Measurements from ENCODE around the gene GPC6.

The GPC6 gene

DNA sequence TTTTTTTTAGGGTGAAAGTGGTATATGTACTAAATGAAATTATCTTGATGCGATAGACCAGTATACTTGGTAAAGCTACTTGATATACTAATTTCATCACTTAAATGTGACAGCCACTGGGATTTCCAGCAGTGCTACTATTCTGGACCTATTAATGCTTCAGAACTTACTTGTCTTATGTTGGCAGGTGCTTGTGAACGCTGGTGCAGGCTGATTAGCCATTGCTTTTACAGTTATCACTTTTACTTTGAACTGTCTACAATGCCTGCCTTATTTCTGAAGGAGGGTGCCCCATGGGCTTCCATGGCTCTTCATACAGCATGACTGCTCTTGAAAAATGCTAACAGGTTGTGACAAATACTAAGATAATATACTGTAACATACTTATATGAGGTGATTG, 294.7 kb downstream of the GPC6 start:
- DNase-seq = no peak

DNA sequence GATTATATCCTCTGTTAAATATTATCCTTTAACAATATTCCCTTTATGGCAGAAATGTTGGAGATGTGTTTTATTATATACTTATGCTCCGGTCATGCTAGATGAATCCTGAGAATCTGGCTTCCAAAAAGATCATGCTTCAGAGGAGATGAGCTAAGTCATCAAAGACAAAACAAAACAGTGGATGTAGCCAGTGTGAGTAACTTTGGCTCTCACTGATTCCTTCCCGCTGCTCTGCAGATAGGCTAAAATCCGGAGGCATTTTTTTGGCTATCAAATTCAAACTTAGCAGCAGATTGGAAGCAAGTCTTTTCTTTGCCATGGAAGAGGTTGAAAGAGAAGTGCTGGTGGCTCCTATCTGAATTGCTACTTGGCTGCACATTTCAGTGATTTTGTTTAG, 295.9 kb downstream of the GPC6 start:
- no peak for DNase-seq

DNA sequence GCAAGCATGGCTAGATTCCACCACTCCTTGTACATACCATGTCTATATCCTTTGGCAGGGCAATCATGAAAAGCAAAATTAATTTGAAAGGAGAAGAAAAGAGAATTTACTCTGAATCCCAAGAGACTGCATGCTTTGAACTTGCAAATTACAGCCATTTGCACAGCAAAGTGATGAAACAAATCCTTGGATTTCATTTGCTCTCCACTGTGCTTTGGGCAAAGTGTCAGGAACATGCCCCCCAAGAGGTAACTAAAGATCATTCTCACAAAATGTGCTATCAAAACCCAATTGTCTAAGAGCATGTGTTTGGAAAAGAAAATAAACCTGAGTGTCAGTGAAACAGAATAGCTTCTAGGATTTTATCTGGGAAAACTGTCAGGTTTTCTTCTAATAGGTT, 298.5 kb downstream of the GPC6 start:
- DNase-seq = no peak

DNA sequence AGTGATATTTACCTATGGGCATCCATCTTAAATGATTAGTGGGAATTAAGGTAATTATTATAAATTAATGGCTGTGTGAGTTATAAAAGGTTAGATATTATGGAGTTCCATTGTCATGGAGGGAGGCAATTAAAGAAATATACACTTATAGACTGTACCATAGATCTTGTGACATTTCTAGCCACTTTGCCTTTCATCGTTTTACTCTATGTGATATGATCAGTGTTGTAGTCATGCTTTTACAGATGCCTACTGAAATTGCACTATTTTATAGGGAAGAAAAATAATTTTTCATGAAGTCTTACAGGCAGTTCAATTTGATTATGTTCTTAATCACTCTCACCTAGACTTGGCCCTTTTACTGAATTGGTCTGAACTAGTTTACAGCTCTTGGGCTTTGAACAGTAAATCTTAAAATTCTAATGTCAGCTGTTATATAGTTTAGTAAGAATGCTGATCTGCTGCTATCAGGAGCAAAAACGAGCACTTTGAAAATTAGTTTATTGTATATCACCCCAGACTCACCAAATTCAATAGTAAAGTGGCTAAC, 301.2 kb downstream of the GPC6 start:
- no peak for DNase-seq

DNA sequence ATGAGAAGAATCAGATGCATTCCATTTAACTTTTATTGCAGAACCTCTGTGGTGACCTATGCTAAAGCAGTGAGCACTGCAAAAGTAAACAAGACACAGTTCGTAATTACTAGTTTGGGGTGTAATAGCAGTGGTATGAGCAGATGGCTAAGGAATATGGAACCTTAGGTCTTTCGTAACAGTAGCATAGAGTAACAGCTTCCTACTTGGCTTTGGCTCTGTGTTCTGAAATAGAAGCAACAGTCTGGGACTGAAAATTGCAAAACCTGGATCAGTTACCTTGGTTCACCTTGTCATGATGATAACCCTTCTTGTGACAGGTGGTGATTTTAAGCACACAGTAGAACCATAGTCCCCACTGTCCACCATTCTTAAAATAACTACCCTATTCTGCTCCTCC, 303.4 kb downstream of the GPC6 start:
- DNase-seq = no peak

DNA sequence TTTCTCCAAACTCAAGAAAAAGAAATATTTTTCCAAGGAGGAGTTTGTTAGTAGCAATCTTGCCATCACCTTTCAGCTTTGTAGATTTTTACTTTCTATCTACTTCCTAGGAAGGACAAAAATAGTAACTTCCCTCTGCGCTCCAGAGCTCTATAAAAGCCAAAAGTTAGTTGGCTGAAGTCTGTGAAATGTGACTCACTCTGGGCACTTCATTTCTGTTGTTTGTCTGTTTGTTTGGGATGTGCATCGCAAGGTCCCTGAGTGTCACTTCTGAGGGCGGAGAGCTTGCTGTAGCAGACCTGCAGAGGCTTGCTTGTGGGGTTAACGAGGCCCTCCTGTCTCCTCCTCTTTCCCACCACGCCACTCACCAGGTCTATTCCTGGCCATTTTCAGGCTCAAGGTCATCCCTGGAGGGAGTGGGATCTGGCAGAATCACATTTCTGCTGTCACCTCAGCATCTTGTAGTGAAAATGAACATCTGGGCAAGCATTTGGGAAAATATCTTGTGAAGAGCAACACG, 307.6 kb downstream of the GPC6 start:
- no peak for DNase-seq

DNA sequence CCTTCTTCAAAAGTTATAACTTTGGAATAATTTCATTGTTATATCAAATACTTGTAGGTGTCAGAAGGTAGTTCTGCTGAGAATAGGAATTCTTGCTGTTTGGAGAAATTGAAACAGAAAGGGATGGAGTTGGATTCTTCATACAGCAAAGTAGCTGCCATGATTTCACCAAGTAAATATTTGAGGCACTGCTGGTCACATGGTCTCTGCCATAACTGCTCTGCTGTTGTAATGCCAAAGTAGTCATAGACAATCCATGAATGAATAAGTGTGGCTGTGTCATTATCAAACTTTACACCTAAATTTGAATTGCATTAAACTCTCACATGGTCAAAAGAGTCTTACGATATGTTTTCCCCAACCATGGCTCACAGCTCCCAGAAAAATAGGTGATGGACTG, 308.6 kb downstream of the GPC6 start:
- no peak for DNase-seq

DNA sequence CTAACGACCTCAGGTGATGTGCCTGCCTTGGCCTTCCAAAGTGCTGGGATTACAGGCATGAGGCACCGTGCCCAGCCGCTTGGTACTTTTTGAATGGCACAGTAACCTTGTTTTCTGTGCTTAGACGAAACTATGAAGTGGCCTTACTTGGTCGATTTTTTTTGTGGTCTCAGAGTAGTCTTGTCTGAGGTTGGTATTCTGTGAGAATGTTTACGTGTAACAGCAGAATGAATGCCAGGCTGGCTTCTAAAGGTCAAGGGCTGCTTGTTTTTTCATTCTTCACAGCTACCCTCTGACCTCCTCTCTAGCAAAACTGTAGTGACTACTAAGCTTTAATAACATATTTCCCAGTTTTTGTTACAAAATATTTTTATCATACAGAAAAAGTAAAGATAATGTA, 313.3 kb downstream of the GPC6 start:
- no peak for DNase-seq

DNA sequence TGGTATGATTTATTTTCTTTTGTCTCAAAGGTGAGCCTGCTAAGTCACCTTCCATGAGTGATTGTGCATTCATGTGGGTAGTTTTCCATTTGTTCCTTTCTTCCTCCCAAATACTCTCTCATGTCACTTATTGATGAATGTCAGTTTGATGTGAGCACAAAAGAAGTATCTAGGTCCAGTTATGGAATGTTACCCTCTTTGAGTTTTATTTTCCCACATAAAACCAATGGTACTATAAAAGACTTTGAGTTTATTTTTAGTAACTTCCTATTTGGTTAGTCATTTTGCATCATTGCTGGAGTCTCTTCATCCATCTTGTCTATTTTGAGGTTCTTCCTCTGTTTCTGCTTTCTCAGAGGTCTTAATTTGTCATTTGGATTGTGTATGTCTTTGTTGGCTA, 321.3 kb downstream of the GPC6 start:
- DNase-seq = no peak

DNA sequence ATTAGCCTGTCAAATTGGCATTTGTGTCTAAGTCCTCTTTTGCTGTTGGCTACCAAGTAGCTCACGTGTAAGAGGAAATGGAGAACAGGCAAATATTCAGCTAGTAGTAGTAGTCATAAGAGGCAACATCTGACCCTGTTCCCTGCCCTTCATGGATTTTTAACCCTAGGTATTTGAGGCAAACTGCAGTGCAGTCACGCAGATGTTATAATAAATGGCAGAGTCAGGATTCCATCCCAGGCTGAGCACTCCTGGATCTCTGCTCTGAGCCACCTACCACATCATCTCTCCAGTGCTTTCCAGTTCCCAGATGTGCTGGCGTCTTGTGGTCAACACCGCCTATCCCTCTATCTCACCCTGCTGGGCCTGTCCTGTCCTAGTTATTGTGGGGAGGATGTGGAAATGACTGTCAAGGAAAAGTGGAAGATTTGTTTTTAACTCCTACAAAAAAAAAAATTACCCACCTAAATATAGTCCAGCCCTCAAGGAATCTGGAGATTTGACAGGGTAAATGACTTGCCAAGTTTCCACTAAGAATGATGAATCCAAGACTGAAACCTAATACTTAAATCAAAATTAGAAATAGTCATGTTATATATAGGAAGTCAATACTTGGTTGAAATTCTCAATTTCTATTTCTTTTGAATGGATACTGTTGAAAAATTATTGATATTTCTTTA, 322.9 kb downstream of the GPC6 start:
- DNase-seq = no peak

DNA sequence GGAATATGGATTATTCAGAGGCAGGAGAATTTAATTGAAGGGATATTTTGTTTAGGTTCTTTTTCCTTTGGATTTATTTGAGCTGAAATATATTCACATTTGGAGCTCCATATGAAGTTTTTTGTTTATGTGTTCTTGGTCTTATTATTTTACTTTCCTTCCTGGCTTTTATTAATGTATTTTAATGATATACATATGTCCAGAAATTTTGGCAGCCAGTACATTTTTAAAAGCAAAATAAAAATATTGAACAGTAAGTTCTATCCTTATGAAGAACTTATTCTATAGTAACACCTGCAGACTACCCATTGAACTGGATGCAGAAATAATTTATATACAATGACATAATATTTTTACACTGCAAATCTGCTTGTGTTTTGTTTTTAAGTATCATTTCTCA, 323.6 kb downstream of the GPC6 start:
- no peak for DNase-seq

DNA sequence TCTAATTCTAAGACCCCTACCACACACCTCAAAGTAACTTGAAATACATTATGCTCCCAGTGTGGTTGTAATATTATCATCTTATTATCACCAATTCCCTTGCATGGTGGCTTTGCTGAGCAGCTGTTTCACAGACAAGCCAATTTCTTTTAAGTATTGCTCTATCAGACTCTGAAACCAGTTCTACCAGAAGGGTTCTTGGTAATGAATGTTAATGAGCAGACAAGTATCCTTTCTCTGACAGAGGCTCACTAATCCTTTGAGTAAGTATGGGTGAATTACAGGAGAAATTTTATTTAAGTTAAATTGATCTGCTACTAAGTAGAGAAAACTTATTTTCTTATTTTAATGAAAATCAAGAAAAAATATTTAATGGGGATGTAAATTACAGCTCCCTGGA, 326.0 kb downstream of the GPC6 start:
- DNase-seq = no peak

DNA sequence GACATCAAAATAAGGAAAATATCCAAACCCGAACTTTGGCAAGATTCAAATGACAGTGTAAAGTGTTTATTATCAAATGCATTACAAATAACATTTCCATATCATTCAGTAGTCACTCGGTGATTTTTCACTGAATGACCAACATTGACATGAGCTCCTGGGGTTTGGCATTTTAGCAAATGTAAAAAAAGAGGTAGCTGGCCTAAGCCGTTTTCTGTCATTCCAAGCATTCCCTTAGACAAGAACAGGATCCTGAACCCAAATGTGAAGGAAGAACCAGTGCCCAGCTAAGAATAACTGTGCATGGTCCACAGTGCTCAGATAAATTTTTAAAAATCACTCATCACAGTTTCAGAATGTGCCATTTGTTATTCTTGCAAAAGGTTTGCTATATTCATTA, 327.9 kb downstream of the GPC6 start:
- DNase-seq = no peak

DNA sequence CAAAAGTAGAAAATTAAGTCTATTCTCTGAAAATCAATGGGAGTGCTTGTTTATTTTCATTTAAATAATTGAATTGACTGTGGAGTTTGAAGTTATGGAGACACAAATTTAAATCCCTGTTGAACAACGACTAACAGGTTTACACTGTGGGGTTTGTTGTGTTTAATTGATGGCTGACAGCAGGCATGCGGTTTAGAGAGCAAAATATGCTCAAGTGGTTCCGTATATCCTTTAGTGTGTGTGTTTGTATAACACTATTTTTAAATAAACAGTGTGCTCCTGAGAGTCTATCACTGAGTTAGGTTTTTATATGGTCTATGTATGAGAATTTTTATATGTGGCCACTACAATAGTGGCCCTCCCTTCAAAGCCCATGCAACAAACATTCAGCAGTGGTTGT, 332.0 kb downstream of the GPC6 start:
- no peak for DNase-seq

DNA sequence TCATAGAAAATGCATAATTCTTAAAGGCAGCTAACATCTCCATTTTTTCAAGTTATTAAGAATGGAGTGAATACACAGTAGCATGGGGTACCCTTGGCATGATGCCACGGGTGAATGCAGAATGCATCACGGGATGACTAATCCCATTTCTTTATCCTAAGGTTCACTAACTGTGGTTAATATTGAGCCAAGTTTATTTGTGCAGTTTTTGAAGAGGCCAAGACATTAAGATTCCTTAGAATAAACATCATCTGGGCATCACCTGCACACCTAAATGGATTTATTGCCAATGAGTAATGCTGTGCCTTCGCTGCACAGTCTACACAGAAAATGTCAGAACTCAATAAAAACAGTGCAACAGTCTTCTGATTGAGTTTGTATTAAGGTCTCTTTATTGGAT, 333.1 kb downstream of the GPC6 start:
- DNase-seq = no peak

DNA sequence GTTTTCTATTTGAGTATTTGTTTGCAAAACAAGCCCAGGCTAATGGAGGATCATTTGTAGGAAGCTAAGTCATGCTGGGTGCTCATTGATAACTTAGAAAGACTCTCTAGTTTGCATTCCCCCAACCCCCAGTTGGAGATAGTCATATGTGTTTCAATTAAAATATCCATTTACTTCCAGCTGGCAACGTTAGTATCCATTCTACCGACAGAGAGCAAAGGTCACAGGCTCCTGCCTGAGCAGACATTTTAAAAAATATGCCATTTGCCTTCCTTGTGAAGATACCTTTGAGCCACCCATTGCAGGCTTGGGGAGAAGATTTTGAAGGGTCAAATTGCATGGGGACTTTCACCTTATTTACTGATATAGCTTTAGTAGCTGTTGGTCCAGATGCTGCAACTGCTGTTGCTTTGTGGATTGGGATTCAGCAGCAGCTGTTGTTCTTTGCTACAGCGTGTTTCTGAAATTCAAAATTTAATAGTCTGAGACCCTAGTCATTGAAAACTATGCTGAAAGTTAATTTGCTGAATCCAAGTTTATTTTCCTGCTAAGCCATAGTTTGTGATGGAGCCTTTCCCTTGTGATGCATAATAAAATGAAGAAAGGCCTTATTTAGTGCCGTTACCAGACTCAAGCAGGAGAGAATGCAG, 335.1 kb downstream of the GPC6 start:
- no peak for DNase-seq

DNA sequence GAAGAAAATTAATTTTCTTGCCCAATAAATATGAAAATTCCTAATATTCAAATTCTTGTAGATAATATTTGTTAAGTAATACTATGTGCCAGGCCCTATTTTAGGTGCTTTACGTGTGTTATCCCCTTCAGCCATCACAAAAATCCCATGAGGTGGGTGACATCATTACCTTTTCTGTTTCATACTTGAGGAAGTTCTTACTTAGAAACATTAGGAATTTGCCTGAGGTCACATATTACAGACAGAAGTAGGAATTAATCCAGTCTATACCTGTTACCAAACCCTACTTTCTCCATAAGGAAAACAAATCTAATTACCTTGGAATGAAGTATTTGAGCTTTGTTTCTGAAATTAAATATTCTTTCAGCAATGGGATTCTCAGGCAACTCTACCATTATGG, 336.1 kb downstream of the GPC6 start:
- DNase-seq = no peak

DNA sequence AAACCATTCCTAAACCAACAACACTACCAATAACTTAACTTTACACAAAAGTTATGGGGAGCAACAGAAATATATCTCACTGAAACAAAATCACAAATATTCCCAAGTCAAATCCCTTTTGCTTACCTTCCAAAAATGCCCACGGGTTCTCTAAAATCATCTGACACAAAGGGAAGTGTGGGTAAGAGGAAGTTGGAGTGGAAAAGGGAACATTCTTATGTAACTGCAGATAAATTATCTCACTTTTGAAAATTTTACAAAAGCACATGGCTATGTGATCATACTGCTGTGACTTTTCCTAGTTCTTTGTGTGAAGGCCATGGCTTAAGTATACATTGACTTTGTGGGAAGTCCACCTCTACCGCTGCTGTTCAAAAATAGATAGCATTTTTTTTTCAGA, 350.5 kb downstream of the GPC6 start:
- DNase-seq = no peak

DNA sequence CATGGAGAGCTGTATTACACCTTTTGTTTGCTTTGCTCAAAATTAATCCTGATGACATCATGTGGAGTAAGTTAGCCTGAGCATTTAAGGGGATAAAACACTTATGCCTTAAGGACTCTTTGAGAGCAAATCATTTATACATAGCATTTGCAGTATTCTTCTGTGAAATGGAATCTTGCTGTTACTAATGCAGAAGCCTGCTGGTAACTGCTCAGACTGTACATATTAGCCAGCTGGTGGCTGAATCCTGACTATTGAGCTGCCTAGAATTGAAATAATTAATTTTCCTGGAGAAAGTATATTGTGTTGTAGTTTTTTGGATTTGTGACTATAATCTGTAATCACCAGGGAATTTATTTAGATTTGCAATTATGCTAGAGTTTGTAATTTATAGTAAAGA, 363.2 kb downstream of the GPC6 start:
- no peak for DNase-seq

DNA sequence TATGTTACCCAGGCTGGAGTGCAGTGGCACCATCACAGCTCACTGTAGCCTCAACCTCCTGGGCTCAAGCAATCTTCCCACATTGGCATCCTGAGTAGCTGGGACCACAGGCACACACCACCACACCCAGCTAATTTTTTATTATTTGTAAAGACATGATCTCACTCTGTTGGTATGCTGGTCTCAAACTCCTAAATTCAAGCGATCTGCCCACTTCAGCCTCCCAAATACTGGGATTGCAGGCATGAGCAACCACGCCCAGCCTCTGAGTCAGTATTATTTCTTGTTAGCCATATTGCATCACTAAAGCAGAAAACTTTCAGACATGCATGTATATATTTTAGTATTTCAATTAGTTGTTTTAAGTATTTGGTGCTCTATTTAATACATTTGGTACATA, 376.4 kb downstream of the GPC6 start:
- DNase-seq = no peak

DNA sequence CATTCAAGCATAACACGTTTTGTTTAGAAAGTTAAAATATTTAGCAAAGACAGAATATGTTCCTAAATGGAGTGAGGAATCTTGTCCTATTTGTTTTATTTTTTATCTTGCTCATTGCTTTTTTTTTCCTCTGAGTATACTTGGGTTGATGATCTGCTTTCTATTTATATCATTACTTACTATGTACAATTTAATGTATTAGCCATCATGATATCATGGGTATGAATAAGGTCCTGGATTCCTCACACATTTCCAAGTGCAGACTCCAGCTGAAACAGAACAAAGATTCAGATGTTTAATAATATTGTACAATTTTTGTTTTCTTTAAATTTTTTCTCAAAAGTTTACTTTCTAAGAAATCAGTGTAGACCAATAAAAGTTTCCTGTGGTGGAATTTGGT, 388.2 kb downstream of the GPC6 start:
- no peak for DNase-seq

DNA sequence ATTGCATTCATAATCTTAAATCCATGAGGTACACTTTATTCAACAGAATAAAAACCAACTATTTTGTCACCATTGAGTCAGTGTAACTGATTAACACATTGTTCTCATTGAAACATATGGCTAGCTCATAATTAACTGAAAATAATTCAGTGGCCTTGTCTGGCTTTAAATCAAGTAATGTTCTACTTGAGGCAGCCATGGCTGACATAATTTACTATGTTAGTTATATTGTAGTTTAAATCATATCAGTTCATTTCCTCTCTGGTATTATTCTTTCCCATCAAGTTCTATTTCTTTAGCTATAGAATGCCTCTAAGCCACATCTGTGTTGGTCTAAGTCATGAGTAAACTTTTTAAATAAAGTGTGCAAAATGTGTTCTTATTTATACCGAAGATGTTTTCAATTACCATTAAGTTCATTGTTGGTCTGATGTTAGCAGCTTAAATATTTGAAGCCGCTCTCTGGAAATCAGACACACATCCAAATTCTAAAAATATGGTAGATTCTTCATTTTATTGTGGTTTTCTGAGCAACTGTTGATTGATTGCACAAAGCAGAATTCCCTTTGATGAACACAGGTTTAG, 393.7 kb downstream of the GPC6 start:
- no peak for DNase-seq

DNA sequence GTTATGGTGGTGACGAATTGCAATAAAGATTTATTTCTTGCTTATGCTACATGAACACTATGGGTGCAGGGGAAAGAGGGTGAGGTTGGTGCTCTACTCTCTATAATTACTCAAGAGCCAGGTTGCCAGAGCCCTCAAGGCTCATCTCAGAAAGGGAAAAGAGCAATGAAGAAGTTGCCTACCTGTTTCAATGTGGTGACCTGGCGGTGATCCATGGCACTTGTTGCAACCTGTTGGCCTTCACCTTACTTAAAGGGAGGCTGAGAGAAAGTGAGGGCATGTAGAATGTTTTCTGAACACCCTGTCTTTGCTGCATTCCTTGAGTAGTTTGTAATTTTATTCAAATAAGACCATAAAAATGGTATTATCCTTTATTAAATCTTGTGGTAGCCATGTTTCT, 394.4 kb downstream of the GPC6 start:
- no peak for DNase-seq

DNA sequence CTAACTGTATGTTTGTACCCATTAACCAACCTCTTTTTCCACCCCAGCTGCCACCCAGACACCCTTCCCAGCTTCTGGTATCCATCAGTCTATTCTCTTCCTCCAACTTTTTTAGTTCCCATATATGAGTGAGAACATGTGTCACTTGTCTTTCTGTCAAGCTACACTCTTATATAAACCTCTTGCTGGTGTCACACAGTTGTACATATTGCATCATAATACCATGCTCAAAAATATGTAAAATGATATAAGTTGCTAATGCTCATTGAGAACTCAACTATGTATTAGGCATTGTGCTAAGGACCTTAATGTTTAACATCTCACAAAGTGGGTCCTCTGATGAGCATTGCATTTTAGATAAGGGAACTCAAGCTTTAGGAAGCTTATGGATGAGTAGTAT, 395.4 kb downstream of the GPC6 start:
- no peak for DNase-seq

Measured in activated CD4-positive, alpha-beta T cell treated with anti-CD3 and anti-CD28 coated beads for 4 hours (primary cell).